ENCODE data around the gene CCT8.

Gene CCT8

GRCh38 chr21:29092102-29092959 is 18.9 kb upstream of the CCT8 start:
- Histone ChIP-seq H3K4me1 (ENCODE audit: control insufficient read depth, insufficient read depth, low read length) (no peaks in the 10 kb centered on the region; the same call in 1 of the 2 replicates), H3K27me3 (ENCODE audit: control insufficient read depth, insufficient read depth, low read length) (no peaks in the 10 kb centered on the region), H3K9me3 (ENCODE audit: control insufficient read depth, insufficient read depth, low read length) (no peaks in the 10 kb centered on the region), H3K36me3 (ENCODE audit: control insufficient read depth, insufficient read depth, low read length) (no peaks in the 10 kb centered on the region), H3K4me3 (ENCODE audit: low read depth, low read length) (no peak overlapping the region), H3K27ac (ENCODE audit: low read depth, low read length) (no peak overlapping the region), H3K9ac (ENCODE audit: low read depth, low read length) (no peak overlapping the region)

GRCh38 chr21:29091033-29091432 is 17.6 kb upstream of the CCT8 start:
- Histone ChIP-seq H3K9me3 (ENCODE audit: control insufficient read depth, insufficient read depth, low read length) (no peaks in the 10 kb centered on the region), H3K27ac (ENCODE audit: low read depth, low read length) (no peak overlapping the region), H3K4me1 (ENCODE audit: control insufficient read depth, insufficient read depth, low read length) (no peaks in the 10 kb centered on the region; the same call in 1 of the 2 replicates), H3K27me3 (ENCODE audit: control insufficient read depth, insufficient read depth, low read length) (peaks cover 4% of the 10 kb centered on the region; the same call in 1 of the 2 replicates), H3K4me3 (ENCODE audit: low read depth, low read length) (no peak overlapping the region), H3K36me3 (ENCODE audit: control insufficient read depth, insufficient read depth, low read length) (no peaks in the 10 kb centered on the region), H3K9ac (ENCODE audit: low read depth, low read length) (no peak overlapping the region)

GRCh38 chr21:29085106-29085752 is 11.8 kb upstream of the CCT8 start:
- no peak overlapping the region for H3K27ac ChIP-seq (ENCODE audit: low read depth, low read length)
- H3K4me3 ChIP-seq (ENCODE audit: low read depth, low read length): no peak overlapping the region
- H3K4me1 ChIP-seq (ENCODE audit: control insufficient read depth, insufficient read depth, low read length): no peaks in the 10 kb centered on the region
- H3K9ac ChIP-seq (ENCODE audit: low read depth, low read length): no peak overlapping the region
- H3K9me3 ChIP-seq (ENCODE audit: control insufficient read depth, insufficient read depth, low read length): no peaks in the 10 kb centered on the region
- peaks cover 4% of the 10 kb centered on the region; the same call in 1 of the 2 replicates for H3K27me3 ChIP-seq (ENCODE audit: control insufficient read depth, insufficient read depth, low read length)
- H3K36me3 ChIP-seq (ENCODE audit: control insufficient read depth, insufficient read depth, low read length): no peaks in the 10 kb centered on the region

GRCh38 chr21:29084372-29084771 is 10.9 kb upstream of the CCT8 start:
- no peaks in the 10 kb centered on the region for H3K36me3 ChIP-seq (ENCODE audit: control insufficient read depth, insufficient read depth, low read length)
- H3K9me3 ChIP-seq (ENCODE audit: control insufficient read depth, insufficient read depth, low read length): no peaks in the 10 kb centered on the region
- H3K27ac ChIP-seq (ENCODE audit: low read depth, low read length): no peak overlapping the region
- no peak overlapping the region for H3K4me3 ChIP-seq (ENCODE audit: low read depth, low read length)
- H3K9ac ChIP-seq (ENCODE audit: low read depth, low read length): no peak overlapping the region
- no peaks in the 10 kb centered on the region for H3K4me1 ChIP-seq (ENCODE audit: control insufficient read depth, insufficient read depth, low read length)
- peaks cover 4% of the 10 kb centered on the region; the same call in 1 of the 2 replicates for H3K27me3 ChIP-seq (ENCODE audit: control insufficient read depth, insufficient read depth, low read length)

GRCh38 chr21:29083306-29083705 is 9.9 kb upstream of the CCT8 start:
- no peaks in the 10 kb centered on the region for H3K4me1 ChIP-seq (ENCODE audit: control insufficient read depth, insufficient read depth, low read length)
- H3K27ac ChIP-seq (ENCODE audit: low read depth, low read length): no peak overlapping the region
- H3K9ac ChIP-seq (ENCODE audit: low read depth, low read length): no peak overlapping the region
- H3K4me3 ChIP-seq (ENCODE audit: low read depth, low read length): no peak overlapping the region
- peaks cover 4% of the 10 kb centered on the region; the same call in 1 of the 2 replicates for H3K27me3 ChIP-seq (ENCODE audit: control insufficient read depth, insufficient read depth, low read length)
- no peaks in the 10 kb centered on the region for H3K36me3 ChIP-seq (ENCODE audit: control insufficient read depth, insufficient read depth, low read length)
- H3K9me3 ChIP-seq (ENCODE audit: control insufficient read depth, insufficient read depth, low read length): no peaks in the 10 kb centered on the region

- no peak overlapping the region for H3K27ac ChIP-seq (ENCODE audit: low read depth, low read length)
- H3K9me3 ChIP-seq (ENCODE audit: control insufficient read depth, insufficient read depth, low read length): no peaks in the 10 kb centered on the region
- H3K4me3 ChIP-seq (ENCODE audit: low read depth, low read length): no peak overlapping the region
- H3K9ac ChIP-seq (ENCODE audit: low read depth, low read length): no peak overlapping the region
- H3K27me3 ChIP-seq (ENCODE audit: control insufficient read depth, insufficient read depth, low read length): peaks cover 4% of the 10 kb centered on the region; the same call in 1 of the 2 replicates
- no peaks in the 10 kb centered on the region for H3K36me3 ChIP-seq (ENCODE audit: control insufficient read depth, insufficient read depth, low read length)
- H3K4me1 ChIP-seq (ENCODE audit: control insufficient read depth, insufficient read depth, low read length): no peaks in the 10 kb centered on the region
These were observed 8.8 kb upstream of the CCT8 start for GRCh38 chr21:29082046-29082815.

- H3K9ac ChIP-seq (ENCODE audit: low read depth, low read length): no peak overlapping the region
- H3K4me1 ChIP-seq (ENCODE audit: control insufficient read depth, insufficient read depth, low read length): no peaks in the 10 kb centered on the region
- H3K36me3 ChIP-seq (ENCODE audit: control insufficient read depth, insufficient read depth, low read length): no peaks in the 10 kb centered on the region
- no peaks in the 10 kb centered on the region for H3K9me3 ChIP-seq (ENCODE audit: control insufficient read depth, insufficient read depth, low read length)
- no peak overlapping the region for H3K4me3 ChIP-seq (ENCODE audit: low read depth, low read length)
- no peak overlapping the region for H3K27ac ChIP-seq (ENCODE audit: low read depth, low read length)
- no peaks in the 10 kb centered on the region; the same call in 1 of the 2 replicates for H3K27me3 ChIP-seq (ENCODE audit: control insufficient read depth, insufficient read depth, low read length)
These were observed 7.0 kb upstream of the CCT8 start for GRCh38 chr21:29080454-29080941.

GRCh38 chr21:29078869-29079767 is 5.7 kb upstream of the CCT8 start:
- no peak overlapping the region for H3K27ac ChIP-seq (ENCODE audit: low read depth, low read length)
- no peak overlapping the region for H3K9ac ChIP-seq (ENCODE audit: low read depth, low read length)
- H3K4me3 ChIP-seq (ENCODE audit: low read depth, low read length): no peak overlapping the region
- no peaks in the 10 kb centered on the region for H3K4me1 ChIP-seq (ENCODE audit: control insufficient read depth, insufficient read depth, low read length)
- no peaks in the 10 kb centered on the region for H3K9me3 ChIP-seq (ENCODE audit: control insufficient read depth, insufficient read depth, low read length)
- H3K36me3 ChIP-seq (ENCODE audit: control insufficient read depth, insufficient read depth, low read length): no peaks in the 10 kb centered on the region
- no peaks in the 10 kb centered on the region for H3K27me3 ChIP-seq (ENCODE audit: control insufficient read depth, insufficient read depth, low read length)

- Histone ChIP-seq H3K9me3 (ENCODE audit: control insufficient read depth, insufficient read depth, low read length) (no peaks in the 10 kb centered on the region), H3K9ac (ENCODE audit: low read depth, low read length) (no peak overlapping the region), H3K4me1 (ENCODE audit: control insufficient read depth, insufficient read depth, low read length) (no peaks in the 10 kb centered on the region), H3K27ac (ENCODE audit: low read depth, low read length) (no peak overlapping the region), H3K4me3 (ENCODE audit: low read depth, low read length) (no peak overlapping the region), H3K27me3 (ENCODE audit: control insufficient read depth, insufficient read depth, low read length) (no peaks in the 10 kb centered on the region), H3K36me3 (ENCODE audit: control insufficient read depth, insufficient read depth, low read length) (no peaks in the 10 kb centered on the region)
These were observed 4.2 kb upstream of the CCT8 start for GRCh38 chr21:29077651-29078090.
